ENCODE results near the gene MUS81. TPM values are rescaled to one million over a fixed set of nuclear protein-coding genes. Genes with fewer than 3 reads are reported as not detected.

The MUS81 gene
- total and polyA plus RNA-seq, 9 of the 15 experiments (the other 6 are each of a cell fraction or from before 2014, with no cell fraction given), result 13.4 to 118 (median 53.7) TPM

DNA sequence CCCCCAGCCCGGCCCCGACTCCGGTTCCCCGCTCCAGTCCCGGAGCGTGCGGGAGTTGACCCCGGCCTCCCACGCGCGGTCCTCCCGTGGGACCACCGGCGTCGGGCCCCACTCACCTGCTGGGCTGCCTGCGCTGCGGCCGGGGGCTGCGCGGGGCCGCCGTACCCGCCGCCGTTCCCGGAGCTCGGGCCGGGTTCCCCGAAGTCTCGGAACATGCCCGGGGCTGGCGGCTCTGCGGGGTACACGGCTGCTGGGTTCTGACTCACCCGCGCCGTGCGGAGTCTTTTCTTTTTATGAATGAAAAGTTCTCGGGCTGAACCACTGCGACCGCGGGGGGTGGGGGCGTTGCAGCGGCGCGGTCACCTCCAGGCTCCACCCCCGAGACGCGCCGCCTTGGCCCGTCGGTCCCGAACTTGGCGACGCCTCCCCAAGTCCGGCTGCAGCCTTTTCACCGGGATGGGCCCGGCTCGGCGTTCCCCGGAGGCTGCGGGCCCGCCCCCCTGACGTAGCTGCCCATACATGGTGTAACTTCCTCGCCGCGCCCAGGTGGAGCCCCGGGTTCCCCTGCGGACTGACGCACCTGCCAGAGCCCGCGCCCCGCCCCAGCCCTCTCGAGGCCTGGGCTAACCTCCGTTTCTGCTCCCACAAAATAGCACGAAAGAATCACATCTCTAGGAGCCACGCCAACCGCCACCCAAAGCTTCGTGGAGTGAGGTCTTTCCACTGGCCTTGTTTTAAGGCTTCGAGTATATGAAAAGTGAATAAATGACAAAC, 40.1 kb downstream of the MUS81 start, which contains the start of gene FOSL1 (continued):
- TF ChIP-seq, protein P1, sequence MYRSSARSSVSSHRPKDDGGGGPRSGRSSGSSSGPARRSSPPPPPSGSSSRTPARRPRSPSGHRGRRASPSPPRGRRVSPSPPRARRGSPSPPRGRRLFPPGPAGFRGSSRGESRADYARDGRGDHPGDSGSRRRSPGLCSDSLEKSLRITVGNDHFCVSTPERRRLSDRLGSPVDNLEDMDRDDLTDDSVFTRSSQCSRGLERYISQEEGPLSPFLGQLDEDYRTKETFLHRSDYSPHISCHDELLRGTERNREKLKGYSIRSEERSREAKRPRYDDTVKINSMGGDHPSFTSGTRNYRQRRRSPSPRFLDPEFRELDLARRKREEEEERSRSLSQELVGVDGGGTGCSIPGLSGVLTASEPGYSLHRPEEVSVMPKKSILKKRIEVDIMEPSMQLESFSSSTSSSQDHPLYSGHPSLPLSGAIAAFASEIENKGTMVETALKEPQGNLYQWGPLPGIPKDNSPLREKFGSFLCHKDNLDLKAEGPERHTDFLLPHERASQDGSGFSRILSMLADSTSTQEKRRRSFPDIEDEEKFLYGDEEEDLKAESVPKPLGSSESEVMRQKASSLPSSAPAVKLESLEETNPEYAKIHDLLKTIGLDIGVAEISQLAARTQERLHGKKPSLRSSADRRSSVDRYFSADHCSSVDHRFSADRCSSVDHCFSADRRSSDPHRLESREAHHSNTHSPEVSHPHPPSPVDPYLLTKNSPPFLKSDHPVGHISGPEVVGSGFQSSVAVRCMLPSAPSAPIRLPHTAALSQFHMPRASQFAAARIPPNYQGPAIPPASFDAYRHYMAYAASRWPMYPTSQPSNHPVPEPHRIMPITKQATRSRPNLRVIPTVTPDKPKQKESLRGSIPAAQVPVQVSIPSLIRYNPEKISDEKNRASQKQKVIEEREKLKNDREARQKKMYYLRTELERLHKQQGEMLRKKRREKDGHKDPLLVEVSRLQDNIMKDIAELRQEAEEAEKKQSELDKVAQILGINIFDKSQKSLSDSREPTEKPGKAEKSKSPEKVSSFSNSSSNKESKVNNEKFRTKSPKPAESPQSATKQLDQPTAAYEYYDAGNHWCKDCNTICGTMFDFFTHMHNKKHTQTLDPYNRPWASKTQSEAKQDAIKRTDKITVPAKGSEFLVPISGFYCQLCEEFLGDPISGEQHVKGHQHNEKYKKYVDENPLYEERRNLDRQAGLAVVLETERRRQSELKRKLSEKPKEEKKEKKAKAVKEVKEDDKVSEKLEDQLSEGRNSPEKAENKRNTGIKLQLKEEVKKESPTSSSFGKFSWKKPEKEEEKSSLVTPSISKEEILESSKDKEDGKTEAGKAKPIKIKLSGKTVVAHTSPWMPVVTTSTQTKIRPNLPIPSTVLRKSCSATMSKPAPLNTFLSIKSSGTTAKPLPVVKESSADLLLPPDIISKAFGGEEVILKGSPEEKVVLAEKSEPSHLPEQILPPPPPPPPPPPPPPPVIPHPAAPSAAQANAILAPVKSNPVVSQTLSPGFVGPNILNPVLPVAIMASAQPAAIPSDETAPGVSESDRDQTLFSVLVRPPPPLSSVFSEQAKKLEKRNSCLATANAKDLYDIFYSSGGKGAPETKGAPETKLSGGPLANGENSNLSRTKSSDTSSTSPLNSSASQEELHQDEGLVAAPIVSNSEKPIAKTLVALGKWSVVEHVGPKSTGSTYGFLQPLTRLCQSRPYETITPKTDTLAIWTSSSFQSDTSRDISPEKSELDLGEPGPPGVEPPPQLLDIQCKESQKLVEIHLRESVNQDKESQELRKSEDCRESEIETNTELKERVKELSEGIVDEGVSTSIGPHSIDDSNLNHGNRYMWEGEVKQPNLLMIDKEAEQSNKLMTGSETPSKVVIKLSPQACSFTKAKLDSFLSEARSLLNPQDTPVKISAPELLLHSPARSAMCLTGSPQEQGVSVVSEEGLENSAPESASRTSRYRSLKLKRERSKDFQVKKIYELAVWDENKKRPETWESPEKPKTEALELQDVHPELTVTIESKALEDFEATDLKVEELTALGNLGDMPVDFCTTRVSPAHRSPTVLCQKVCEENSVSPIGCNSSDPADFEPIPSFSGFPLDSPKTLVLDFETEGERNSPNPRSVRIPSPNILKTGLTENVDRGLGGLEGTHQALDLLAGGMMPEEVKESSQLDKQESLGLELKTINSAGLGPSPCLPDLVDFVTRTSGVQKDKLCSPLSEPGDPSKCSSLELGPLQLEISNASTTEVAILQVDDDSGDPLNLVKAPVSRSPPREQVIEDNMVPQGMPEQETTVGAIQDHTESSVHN (IDR thresholded peaks at IDR 0.05; ENCODE audit: borderline replicate concordance in 1 of 2, low read depth in 1 of 2), result 0 out of 4 replicates have a peak, but pooled peaks of 1 of the 2 experiments have one; percentile 22
- no peak for TF ChIP-seq ZNF408 (CRISPR knock-in tag; IDR thresholded peaks at IDR 0.05; ENCODE audit: low read depth)
- TF ChIP-seq ZNF778 (CRISPR knock-in tag; IDR thresholded peaks at IDR 0.05), result no peak
- TF ChIP-seq NCOA2 (IDR thresholded peaks at IDR 0.05; ENCODE audit: partially characterized antibody in 2 of 2), result no peak
- no peak for TF ChIP-seq XRCC4 (IDR thresholded peaks at IDR 0.05; ENCODE audit: extremely low read depth, insufficient read depth, insufficient read length)
- no peak for TF ChIP-seq ZNF668 (CRISPR knock-in tag; IDR thresholded peaks at IDR 0.05)
- peak; percentile 41 for TF ChIP-seq NELFE (IDR thresholded peaks at IDR 0.05; ENCODE audit: insufficient read depth, insufficient read length)
- TF ChIP-seq KLF16 (IDR thresholded peaks at IDR 0.05), result no peak
- TF ChIP-seq ZNF124 (CRISPR knock-in tag; IDR thresholded peaks at IDR 0.05), result no peak
- TF ChIP-seq EZH2 (IDR thresholded peaks at IDR 0.05; ENCODE audit: borderline replicate concordance, low read depth, low read length), result no peak
- TF ChIP-seq POLR2AphosphoS5 (IDR thresholded peaks at IDR 0.05; ENCODE audit: control insufficient read depth, insufficient read depth, low read depth, low read length), result peak; percentile 97
- no peak for TF ChIP-seq C11orf30 (IDR thresholded peaks at IDR 0.05; ENCODE audit: low read depth)
- TF ChIP-seq ZNF589 (CRISPR knock-in tag; IDR thresholded peaks at IDR 0.05; ENCODE audit: low read depth), result no peak
- TF ChIP-seq HNRNPH1 (optimal IDR thresholded peaks at IDR 0.05; ENCODE audit: low read depth, low read length), result no peak
- no peak; a peak in 1 of 4 replicates for TF ChIP-seq RCOR1 (IDR thresholded peaks at IDR 0.05; ENCODE audit: borderline replicate concordance in 1 of 2, low read depth in 2 of 2, low read length in 2 of 2)
- peak; percentile 57; the same call in 1 of the 2 replicates for TF ChIP-seq NR3C1 (CRISPR knock-in tag; IDR thresholded peaks at IDR 0.05)
- TF ChIP-seq MYNN (IDR thresholded peaks at IDR 0.05), result 0 out of 2 replicates have a peak, but pooled peaks have one; percentile 23
- TF ChIP-seq MYNN (CRISPR knock-in tag; IDR thresholded peaks at IDR 0.05), result no peak
- TF ChIP-seq YY1 (IDR thresholded peaks at IDR 0.05; ENCODE audit: borderline replicate concordance in 1 of 3, control insufficient read depth in 1 of 3, extremely low read depth in 1 of 3, insufficient read depth in 3 of 3, insufficient read length in 1 of 3, insufficient replicate concordance in 2 of 3, low read depth in 1 of 3, low read length in 2 of 3), result peak in 2 of 3 experiments; percentile 69 to 77
- no peak for TF ChIP-seq ZNF224 (CRISPR knock-in tag; IDR thresholded peaks at IDR 0.05)
